Uterus (tissue), 2 donors: ENCODE measurements around the gene WRAP73.

Source experiments
- CTCF ChIP-seq, 4 experiments: fragments of 200-600 bp in 2 of 4; fragments of 450-650 bp in 2 of 4; sonication (generic) in 2 of 4; IDR thresholded peaks; one replicate each; pipeline ENCODE4 v1.5.1; 2016 to 2019; ENCODE audit warnings: antibody characterized with exemption in 4 of 4, mild to moderate bottlenecking in 2 of 4, moderate library complexity in 1 of 4
- POLR2A ChIP-seq, 2 donors: fragments of 450-650 bp; IDR thresholded peaks; one replicate each; pipeline ENCODE4 v1.6.1; 2016; ENCODE audit warnings: antibody characterized with exemption in 2 of 2, mild to moderate bottlenecking in 1 of 2, moderate library complexity in 1 of 2

DNA sequence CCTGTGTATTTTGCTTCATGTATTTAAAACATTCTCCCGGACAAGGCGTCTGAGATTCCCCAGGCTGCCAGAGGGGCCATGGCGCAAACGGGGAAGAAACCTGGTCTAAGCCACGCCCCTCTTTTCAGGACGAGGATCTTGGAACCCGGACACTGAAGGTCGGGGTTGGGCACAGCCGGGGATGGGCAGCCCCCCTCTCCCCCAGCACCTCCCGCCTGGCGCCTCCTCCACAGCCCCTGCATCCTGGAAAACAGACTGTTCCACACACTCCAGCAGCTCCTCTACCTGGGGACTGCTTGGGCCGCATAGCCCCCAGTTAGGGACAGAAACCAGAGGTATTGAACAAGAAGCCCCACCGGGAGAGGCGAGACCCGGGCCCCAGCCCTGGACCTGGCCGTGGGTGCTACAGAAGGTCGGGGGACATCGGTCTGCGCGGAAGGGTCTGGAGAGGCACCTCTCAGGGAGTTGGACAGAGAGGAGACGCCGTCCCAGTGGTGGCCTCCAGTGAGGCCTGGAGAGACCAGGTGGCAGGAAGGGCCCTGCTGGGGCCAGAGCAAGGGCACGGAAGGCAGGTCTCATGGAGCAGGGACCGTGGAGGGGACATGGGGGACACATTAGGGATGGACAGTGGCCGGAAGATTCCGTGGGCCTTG lies 7.8 kb upstream of the WRAP73 start:
- no peak for TF ChIP-seq CTCF (IDR thresholded peaks at IDR 0.05)
- TF ChIP-seq POLR2A (IDR thresholded peaks at IDR 0.05): no peak
